ENCODE results near the gene AKAP13.

Gene AKAP13

DNA sequence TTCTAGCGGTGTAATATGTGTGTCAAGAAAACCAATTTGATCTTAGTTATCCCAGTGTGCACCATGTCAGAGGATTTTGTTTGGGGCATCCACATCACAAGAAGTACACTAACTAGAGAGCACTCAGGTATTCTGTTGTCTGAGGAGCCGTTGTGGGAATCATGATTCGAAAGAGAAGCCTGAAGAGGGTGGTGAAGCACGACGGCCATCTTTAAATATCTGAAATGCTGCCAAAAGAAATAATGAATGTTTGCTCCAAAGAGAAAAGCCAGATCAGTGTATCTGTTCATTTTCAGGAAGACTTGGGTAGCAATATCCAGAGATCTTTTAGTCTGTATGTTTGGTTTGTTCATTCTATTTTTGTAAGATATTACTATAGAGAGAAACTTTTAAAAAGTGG is 233.7 kb downstream of the AKAP13 start:
- TF ChIP-seq, protein P1, sequence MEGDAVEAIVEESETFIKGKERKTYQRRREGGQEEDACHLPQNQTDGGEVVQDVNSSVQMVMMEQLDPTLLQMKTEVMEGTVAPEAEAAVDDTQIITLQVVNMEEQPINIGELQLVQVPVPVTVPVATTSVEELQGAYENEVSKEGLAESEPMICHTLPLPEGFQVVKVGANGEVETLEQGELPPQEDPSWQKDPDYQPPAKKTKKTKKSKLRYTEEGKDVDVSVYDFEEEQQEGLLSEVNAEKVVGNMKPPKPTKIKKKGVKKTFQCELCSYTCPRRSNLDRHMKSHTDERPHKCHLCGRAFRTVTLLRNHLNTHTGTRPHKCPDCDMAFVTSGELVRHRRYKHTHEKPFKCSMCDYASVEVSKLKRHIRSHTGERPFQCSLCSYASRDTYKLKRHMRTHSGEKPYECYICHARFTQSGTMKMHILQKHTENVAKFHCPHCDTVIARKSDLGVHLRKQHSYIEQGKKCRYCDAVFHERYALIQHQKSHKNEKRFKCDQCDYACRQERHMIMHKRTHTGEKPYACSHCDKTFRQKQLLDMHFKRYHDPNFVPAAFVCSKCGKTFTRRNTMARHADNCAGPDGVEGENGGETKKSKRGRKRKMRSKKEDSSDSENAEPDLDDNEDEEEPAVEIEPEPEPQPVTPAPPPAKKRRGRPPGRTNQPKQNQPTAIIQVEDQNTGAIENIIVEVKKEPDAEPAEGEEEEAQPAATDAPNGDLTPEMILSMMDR (IDR thresholded peaks at IDR 0.05; ENCODE audit: unreplicated experiment in 3 of 3) = no peak
- Mint-ChIP-seq H3K27ac (peak overlapping the region in 2 of 3 experiments; percentile 85 to 91), H3K4me1 (peaks cover 10% of the 10 kb centered on the region), H3K27me3 (ENCODE audit: low read depth) (no peaks in the 10 kb centered on the region), H3K4me3 (peak overlapping the region in 1 of 3 experiments; percentile 19), H3K9me3 (no peaks in the 10 kb centered on the region), H3K36me3 (ENCODE audit: low read depth) (peaks cover 13% of the 10 kb centered on the region)

- H3K9me3 Mint-ChIP-seq = no peaks in the 10 kb centered on the region
These were observed 235.5 kb downstream of the AKAP13 start for GRCh38 chr15:85615930-85616329.

DNA sequence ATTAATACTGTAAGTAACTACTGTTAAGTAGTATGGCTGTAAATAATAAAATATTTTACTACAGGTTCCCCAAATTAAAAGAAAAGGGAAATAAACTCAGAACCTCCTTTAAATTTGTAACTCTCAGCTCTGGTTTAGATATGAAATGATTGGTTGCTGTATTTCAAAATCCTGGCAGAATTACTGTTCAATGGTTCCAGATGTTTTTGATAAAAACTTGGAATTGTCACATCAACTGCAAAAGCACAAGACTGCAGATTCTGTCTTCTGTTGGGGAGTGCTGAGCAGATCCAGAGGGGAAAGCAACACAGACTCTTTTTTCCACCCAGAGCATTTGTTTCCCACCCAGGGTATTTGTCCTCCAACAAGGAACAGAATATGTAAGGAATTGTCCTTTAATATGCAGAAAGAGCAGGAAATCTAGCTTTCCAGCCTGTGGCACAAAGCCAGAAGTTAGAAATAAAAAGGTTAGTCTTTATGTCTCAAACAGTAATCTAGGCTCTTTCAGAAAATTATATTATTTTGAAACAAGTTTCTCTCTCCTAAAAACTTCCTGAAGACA is 236.2 kb downstream of the AKAP13 start:
- Mint-ChIP-seq H3K4me3 (peak overlapping the region in 1 of 3 experiments; percentile 11), H3K27ac (no peak overlapping the region), H3K27me3 (ENCODE audit: low read depth) (no peaks in the 10 kb centered on the region), H3K36me3 (ENCODE audit: low read depth) (peaks cover 5% of the 10 kb centered on the region), H3K4me1 (peaks cover 2% of the 10 kb centered on the region), H3K9me3 (no peaks in the 10 kb centered on the region)
- TF ChIP-seq, protein P1 (IDR thresholded peaks at IDR 0.05; ENCODE audit: unreplicated experiment in 3 of 3) = no peak

More at GRCh38 chr15:85615930-85616329, 235.5 kb downstream of the AKAP13 start:
- H3K4me1 Mint-ChIP-seq = peaks cover 9% of the 10 kb centered on the region
- peak overlapping the region in 1 of 3 experiments; percentile 7 for H3K4me3 Mint-ChIP-seq
- peaks cover 12% of the 10 kb centered on the region for H3K36me3 Mint-ChIP-seq (ENCODE audit: low read depth)
- no peaks in the 10 kb centered on the region for H3K27me3 Mint-ChIP-seq (ENCODE audit: low read depth)
- TF ChIP-seq, protein P1 (IDR thresholded peaks at IDR 0.05; ENCODE audit: unreplicated experiment in 3 of 3) = peak; percentile 43 to 54 (median 54)
- H3K27ac Mint-ChIP-seq = no peak overlapping the region

- TF ChIP-seq, protein P1 (IDR thresholded peaks at IDR 0.05; ENCODE audit: unreplicated experiment in 3 of 3) = no peak
- H3K27ac Mint-ChIP-seq = no peak overlapping the region
- no peak overlapping the region for H3K4me3 Mint-ChIP-seq
- no peaks in the 10 kb centered on the region for H3K27me3 Mint-ChIP-seq (ENCODE audit: low read depth)
- no peaks in the 10 kb centered on the region for H3K9me3 Mint-ChIP-seq
- peaks cover 15% of the 10 kb centered on the region for H3K4me1 Mint-ChIP-seq
- H3K36me3 Mint-ChIP-seq (ENCODE audit: low read depth) = no peaks in the 10 kb centered on the region
These were observed 237.8 kb downstream of the AKAP13 start for GRCh38 chr15:85618228-85618505.

DNA sequence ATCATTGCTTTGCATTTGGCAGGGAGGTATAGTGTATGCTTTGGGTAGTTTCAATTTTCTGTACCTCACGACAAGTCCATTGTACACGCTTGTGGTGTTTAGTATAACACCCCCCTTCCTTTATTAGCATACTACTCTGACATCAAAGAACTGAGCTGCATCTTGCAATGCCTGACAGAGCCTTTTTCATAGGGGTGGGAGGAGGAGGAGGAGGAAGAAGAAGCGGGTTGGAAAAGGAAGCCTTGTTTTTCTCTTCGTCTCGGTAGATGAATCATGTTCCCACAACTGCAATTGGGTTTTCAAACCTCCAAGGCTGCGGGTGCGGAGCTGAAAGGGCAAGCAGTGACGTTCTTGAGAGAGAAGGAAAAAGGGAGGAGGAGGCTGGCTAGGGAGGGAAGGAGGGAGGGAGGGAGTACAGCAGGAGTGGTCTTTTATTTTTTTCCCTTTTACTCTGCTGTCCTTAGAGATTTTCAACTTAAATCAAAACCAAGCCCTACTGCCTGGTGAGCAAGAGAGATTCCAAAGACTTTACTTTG is 238.6 kb downstream of the AKAP13 start:
- Mint-ChIP-seq H3K27me3 (ENCODE audit: low read depth) (no peaks in the 10 kb centered on the region), H3K27ac (no peak overlapping the region), H3K4me1 (peaks cover 23% of the 10 kb centered on the region), H3K9me3 (no peaks in the 10 kb centered on the region), H3K36me3 (ENCODE audit: low read depth) (no peaks in the 10 kb centered on the region), H3K4me3 (no peak overlapping the region)
- TF ChIP-seq, protein P1 (IDR thresholded peaks at IDR 0.05; ENCODE audit: unreplicated experiment in 3 of 3) = no peak
